Astrocyte (in vitro differentiated cells and primary cell): ENCODE results near the gene ANKRD13C. TPM values are rescaled to one million over a fixed set of nuclear protein-coding genes. Genes with fewer than 3 reads are reported as not detected.

ENCODE experiments used
- DNase-seq: peaks from one replicate; pipeline ENCODE4 v3.0.0-alpha.2; 2010; ENCODE audit warnings: low read depth
- FAIRE-seq: peaks from 2 replicates; lab custom pipeline; 2011; peaks lifted over from hg19 to GRCh38; lab: Jason Lieb, UNC
- H2AFZ ChIP-seq: 2 replicates; pipeline ENCODE4 v1.6.0; 2012; ENCODE audit warnings: low read depth, low read length, inconsistent platforms
- H3K27ac ChIP-seq: 2 replicates; pipeline ENCODE4 v1.5.1; 2011; ENCODE audit warnings: low read depth, low read length, inconsistent platforms
- H3K27me3 ChIP-seq: 2 replicates; pipeline ENCODE4 v1.6.0; 2011; ENCODE audit warnings: low read length, inconsistent platforms; ENCODE audit not compliant: insufficient read depth
- H3K36me3 ChIP-seq: 2 replicates; pipeline ENCODE4 v1.5.1; 2011; ENCODE audit warnings: low read length, inconsistent platforms; ENCODE audit not compliant: insufficient read depth
- H3K4me1 ChIP-seq: 2 replicates; pipeline ENCODE4 v1.5.1; 2011; ENCODE audit warnings: low read length, inconsistent platforms; ENCODE audit not compliant: insufficient read depth
- H3K4me2 ChIP-seq: 2 replicates; pipeline ENCODE4 v1.6.0; 2012; ENCODE audit warnings: low read length, inconsistent platforms
- H3K4me3 ChIP-seq: 2 replicates; pipeline ENCODE4 v1.5.1; 2011; ENCODE audit warnings: low read depth, mild to moderate bottlenecking, low read length, inconsistent platforms; ENCODE audit not compliant: insufficient read depth
- H3K79me2 ChIP-seq: 2 replicates; pipeline ENCODE4 v1.6.0; 2012; ENCODE audit warnings: mild to moderate bottlenecking, low read length, inconsistent platforms; ENCODE audit not compliant: insufficient read depth
- H3K9ac ChIP-seq: 2 replicates; pipeline ENCODE4 v1.6.0; 2012; ENCODE audit warnings: mild to moderate bottlenecking, low read length, inconsistent platforms
- H3K9me3 ChIP-seq: 2 replicates; pipeline ENCODE4 v1.5.1; 2012; ENCODE audit warnings: low read depth, mild to moderate bottlenecking, low read length, inconsistent platforms; ENCODE audit not compliant: insufficient read depth
- H4K20me1 ChIP-seq: 2 replicates; pipeline ENCODE4 v1.6.0; 2012; ENCODE audit warnings: low read length, inconsistent platforms; ENCODE audit not compliant: insufficient read depth
- H3K27ac Mint-ChIP-seq: one replicate; pipeline ENCODE4 v1.8.0; 2021; ENCODE audit warnings: mild to moderate bottlenecking, mixed read lengths; ENCODE audit not compliant: unreplicated experiment
- H3K27me3 Mint-ChIP-seq: one replicate; pipeline ENCODE4 v1.8.0; 2021; ENCODE audit warnings: low read depth, mixed read lengths; ENCODE audit not compliant: unreplicated experiment
- H3K36me3 Mint-ChIP-seq: one replicate; pipeline ENCODE4 v1.8.0; 2021; ENCODE audit warnings: low read depth, mixed read lengths; ENCODE audit not compliant: unreplicated experiment
- H3K4me1 Mint-ChIP-seq: one replicate; pipeline ENCODE4 v1.8.0; 2021; ENCODE audit warnings: low read depth, mixed read lengths; ENCODE audit not compliant: unreplicated experiment
- H3K4me3 Mint-ChIP-seq: one replicate; pipeline ENCODE4 v1.8.0; 2021; ENCODE audit warnings: mild to moderate bottlenecking, moderate library complexity, mixed read lengths; ENCODE audit not compliant: unreplicated experiment
- H3K9me3 Mint-ChIP-seq: one replicate; pipeline ENCODE4 v1.8.0; 2021; ENCODE audit warnings: mild to moderate bottlenecking, mixed read lengths; ENCODE audit not compliant: unreplicated experiment
- EZH2 ChIP-seq: IDR thresholded peaks from 2 replicates; pipeline ENCODE4 v1.6.1; 2012; ENCODE audit warnings: mild to moderate bottlenecking, low read length, inconsistent platforms; ENCODE audit not compliant: insufficient read depth
- total RNA-seq: library from RNA; stranded (reverse); gene quantifications from 2 replicates; pipeline ENCODE4 v1.2.1, GENCODE V29; 2021
- TF ChIP-seq, protein P1 (sequence below): IDR thresholded peaks from 2 replicates; pipeline ENCODE4 v1.5.1; 2011; ENCODE audit warnings: low read depth, mild to moderate bottlenecking, inconsistent platforms, low read length, moderate library complexity; ENCODE audit not compliant: insufficient read depth

The ANKRD13C gene
- total RNA-seq, 1 donor from 2014 or later, result 22.0 TPM

DNA sequence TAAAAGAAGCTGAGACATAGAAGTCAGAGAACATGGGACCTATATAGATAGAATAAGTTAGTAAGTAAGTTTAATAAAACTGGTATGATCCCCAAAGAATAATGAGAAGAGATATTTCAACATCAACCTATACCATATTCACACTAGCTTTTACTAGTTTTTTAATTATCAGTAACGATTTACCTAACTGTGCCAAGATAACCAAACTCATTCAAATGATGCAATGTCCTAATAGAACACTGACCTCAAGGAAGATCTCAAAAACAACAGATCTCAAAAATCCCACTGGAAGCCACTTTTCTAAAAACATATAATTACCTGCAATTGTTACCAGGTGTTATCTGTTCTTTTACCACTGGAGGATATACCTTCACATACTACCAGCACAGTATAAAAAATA is 38.7 kb downstream of the ANKRD13C start:
- Mint-ChIP-seq H3K36me3 (no peaks in the 10 kb centered on the region), H3K27me3 (no peaks in the 10 kb centered on the region), H3K4me1 (peaks cover 11% of the 10 kb centered on the region), H3K9me3 (no peaks in the 10 kb centered on the region), H3K4me3 (no peak overlapping the region), H3K27ac (no peak overlapping the region)
- Histone ChIP-seq H3K4me2 (no peak overlapping the region), H3K27me3 (no peaks in the 10 kb centered on the region), H2AFZ (no peak overlapping the region), H3K79me2 (peaks cover 44% of the 10 kb centered on the region), H3K9ac (no peak overlapping the region), H3K9me3 (no peaks in the 10 kb centered on the region), H4K20me1 (peaks cover 9% of the 10 kb centered on the region), H3K4me1 (peaks cover 10% of the 10 kb centered on the region), H3K36me3 (peaks cover 4% of the 10 kb centered on the region), H3K27ac (no peak overlapping the region), H3K4me3 (no peak overlapping the region)
- DNase-seq (no peak), FAIRE-seq (no peak)
- TF ChIP-seq, protein P1, sequence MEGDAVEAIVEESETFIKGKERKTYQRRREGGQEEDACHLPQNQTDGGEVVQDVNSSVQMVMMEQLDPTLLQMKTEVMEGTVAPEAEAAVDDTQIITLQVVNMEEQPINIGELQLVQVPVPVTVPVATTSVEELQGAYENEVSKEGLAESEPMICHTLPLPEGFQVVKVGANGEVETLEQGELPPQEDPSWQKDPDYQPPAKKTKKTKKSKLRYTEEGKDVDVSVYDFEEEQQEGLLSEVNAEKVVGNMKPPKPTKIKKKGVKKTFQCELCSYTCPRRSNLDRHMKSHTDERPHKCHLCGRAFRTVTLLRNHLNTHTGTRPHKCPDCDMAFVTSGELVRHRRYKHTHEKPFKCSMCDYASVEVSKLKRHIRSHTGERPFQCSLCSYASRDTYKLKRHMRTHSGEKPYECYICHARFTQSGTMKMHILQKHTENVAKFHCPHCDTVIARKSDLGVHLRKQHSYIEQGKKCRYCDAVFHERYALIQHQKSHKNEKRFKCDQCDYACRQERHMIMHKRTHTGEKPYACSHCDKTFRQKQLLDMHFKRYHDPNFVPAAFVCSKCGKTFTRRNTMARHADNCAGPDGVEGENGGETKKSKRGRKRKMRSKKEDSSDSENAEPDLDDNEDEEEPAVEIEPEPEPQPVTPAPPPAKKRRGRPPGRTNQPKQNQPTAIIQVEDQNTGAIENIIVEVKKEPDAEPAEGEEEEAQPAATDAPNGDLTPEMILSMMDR, result no peak
- TF ChIP-seq EZH2, result no peak

DNA sequence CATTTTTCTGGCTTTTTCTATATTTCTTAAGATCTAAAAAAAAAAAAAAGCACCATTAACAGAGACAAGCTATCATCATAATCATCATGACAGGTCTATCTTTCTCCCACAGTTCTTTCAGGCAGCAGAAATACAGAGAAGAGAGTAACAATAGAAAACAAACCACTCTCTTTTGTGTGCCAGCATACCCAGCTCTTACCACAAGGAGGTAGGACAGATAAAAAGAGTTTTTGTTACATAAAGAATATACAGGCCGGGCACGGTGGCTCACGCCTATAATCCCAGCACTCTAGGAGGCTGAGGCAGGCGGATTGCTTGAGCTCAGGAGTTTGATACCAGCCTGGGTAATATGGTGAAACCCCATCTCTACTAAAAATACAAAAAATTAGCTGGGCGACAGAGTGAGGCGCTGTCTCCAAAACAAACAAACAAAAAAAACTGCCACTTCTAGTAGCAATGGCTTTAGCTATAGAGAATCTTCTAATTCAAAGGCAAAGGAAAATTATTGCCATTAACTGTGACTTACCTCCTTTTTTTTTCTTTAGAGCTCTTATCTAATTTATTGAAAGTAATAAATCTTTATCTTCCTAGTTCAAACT is 39.7 kb downstream of the ANKRD13C start:
- Mint-ChIP-seq H3K4me3 (no peak overlapping the region), H3K36me3 (no peaks in the 10 kb centered on the region), H3K9me3 (no peaks in the 10 kb centered on the region), H3K4me1 (peaks cover 9% of the 10 kb centered on the region), H3K27me3 (no peaks in the 10 kb centered on the region), H3K27ac (no peak overlapping the region)
- Histone ChIP-seq H3K4me3 (no peak overlapping the region), H3K9me3 (no peaks in the 10 kb centered on the region), H2AFZ (no peak overlapping the region), H3K9ac (no peak overlapping the region), H3K27ac (no peak overlapping the region), H4K20me1 (peaks cover 9% of the 10 kb centered on the region), H3K4me1 (peaks cover 3% of the 10 kb centered on the region), H3K79me2 (peaks cover 44% of the 10 kb centered on the region), H3K27me3 (no peaks in the 10 kb centered on the region), H3K4me2 (no peak overlapping the region), H3K36me3 (peaks cover 5% of the 10 kb centered on the region)
- DNase-seq (no peak), FAIRE-seq (no peak)
- TF ChIP-seq, protein P1, result no peak
- no peak for TF ChIP-seq EZH2

DNA sequence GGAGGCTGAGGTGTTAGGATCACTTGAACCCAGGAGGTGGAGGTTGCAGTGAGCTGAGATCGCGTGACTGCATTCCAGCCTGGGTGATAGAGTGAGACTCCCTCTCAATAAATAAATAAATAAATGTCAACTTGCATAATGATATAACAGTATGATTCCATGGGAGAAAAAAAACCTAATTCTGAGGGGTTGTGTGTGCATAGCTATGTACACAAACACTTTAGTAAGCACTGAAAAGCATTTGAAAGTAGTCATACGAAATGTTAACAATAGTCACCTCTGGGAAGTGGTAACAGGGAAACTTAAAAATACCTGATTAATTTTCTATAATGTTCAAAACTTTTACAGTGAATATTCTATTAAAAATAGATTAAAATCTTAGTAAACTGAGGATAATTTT is 43.2 kb downstream of the ANKRD13C start:
- Mint-ChIP-seq H3K9me3 (no peaks in the 10 kb centered on the region), H3K27ac (no peak overlapping the region), H3K27me3 (no peaks in the 10 kb centered on the region), H3K4me1 (no peaks in the 10 kb centered on the region), H3K4me3 (no peak overlapping the region), H3K36me3 (no peaks in the 10 kb centered on the region)
- Histone ChIP-seq H3K27ac (no peak overlapping the region), H2AFZ (no peak overlapping the region), H3K79me2 (peaks cover 19% of the 10 kb centered on the region), H3K27me3 (no peaks in the 10 kb centered on the region), H3K4me3 (no peak overlapping the region), H4K20me1 (peaks cover 3% of the 10 kb centered on the region), H3K9ac (no peak overlapping the region), H3K9me3 (no peaks in the 10 kb centered on the region), H3K4me2 (no peak overlapping the region), H3K4me1 (no peaks in the 10 kb centered on the region), H3K36me3 (peaks cover 5% of the 10 kb centered on the region)
- TF ChIP-seq EZH2, result no peak
- TF ChIP-seq, protein P1, result no peak
- FAIRE-seq (no peak), DNase-seq (no peak)
